ENCODE data around the gene PLXNA4. TPM values are rescaled to one million over a fixed set of nuclear protein-coding genes. Genes with fewer than 3 reads are reported as not detected.

PLXNA4 gene
- total RNA-seq, 1 experiment from 2014 or later = not detected

DNA sequence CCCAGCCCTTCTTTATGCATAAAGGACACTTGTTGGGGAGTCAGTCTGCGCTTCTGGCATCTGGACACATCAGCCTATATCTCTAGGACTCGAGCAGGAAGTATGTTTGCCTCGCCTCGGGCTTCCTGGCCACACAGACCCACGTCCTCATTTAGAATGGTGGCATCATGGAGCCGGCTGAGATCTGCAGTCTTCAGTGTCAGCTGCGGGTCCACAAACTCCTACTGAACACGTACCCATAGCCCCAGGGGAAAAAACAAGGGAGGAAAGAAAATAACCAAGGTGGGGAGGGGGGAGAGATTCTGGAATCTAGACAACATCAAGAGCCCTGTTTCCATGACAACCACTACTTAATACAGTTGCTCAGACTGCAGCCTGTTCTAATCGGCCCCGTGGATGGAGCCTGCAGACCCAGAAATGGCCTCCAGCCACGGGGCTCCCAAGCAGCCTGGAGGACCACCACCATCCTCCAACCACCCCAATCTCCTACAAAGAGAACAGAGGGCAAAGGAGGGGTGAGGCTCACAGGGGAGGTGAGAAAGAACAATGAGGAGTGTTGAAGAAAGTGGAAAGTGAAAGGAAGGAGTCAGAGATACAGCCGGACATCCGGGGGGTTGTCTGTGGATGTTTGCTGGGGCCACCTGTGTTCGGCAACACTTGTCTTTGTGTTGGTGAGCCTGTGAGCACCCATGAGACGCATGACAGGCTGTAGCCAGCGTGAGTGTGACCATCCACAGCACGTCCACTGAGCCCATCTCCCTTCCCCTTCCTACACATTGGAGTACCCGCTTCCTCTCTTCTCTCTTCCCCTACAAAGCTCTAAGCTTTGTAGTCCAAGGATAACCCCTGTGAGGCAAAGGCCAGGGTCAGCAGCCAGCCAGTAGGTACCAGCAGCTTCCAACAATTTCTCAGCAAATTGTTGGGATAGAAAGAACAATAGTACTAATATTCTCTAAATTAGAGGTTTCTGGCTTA lies 141.0 kb downstream of the PLXNA4 start:
- Histone ChIP-seq H2AFZ (ENCODE audit: low read depth, low read length, poor library complexity, severe bottlenecking) (no peak overlapping the region), H3K4me1 (ENCODE audit: control insufficient read depth in 1 of 2, insufficient read depth in 2 of 2, low read length in 2 of 2) (peaks cover 0 to 5% of the 10 kb centered on the region in 2 experiments; a peak in 1 of 4 replicates), H3K9ac (ENCODE audit: low read length) (no peak overlapping the region), H3K9me3 (ENCODE audit: control insufficient read depth in 1 of 2, insufficient read depth in 1 of 2, low read depth in 1 of 2, low read length in 2 of 2) (no peaks in the 10 kb centered on the region), H3K4me2 (ENCODE audit: low read length) (no peak overlapping the region), H3K36me3 (ENCODE audit: control insufficient read depth in 1 of 2, insufficient read depth in 2 of 2, low read length in 2 of 2) (no peaks in the 10 kb centered on the region), H3K27me3 (ENCODE audit: insufficient read depth, low read length) (peaks cover 60% of the 10 kb centered on the region), H3K4me3 (replicated peaks in 1 of 2; ENCODE audit: low read depth in 1 of 2, low read length in 2 of 2) (no peak overlapping the region), H4K20me1 (ENCODE audit: insufficient read depth) (no peaks in the 10 kb centered on the region), H3K27ac (ENCODE audit: low read depth, low read length) (no peak overlapping the region), H3K9me2 (ENCODE audit: insufficient read depth) (no peaks in the 10 kb centered on the region), H3K79me2 (ENCODE audit: insufficient read depth, low read length) (no peaks in the 10 kb centered on the region)
- intact Hi-C loops (cut with micrococcal nuclease) = no loop called here
- no peak for ATAC-seq
- no peak for TF ChIP-seq ZNF274 (IDR thresholded peaks at IDR 0.05; ENCODE audit: low read depth, low read length)
- no peak for DNase-seq (ENCODE audit: low read depth, low spot score)
- BruUV-seq (replicated peaks) = no TSS peak
- ChIA-PET RAD21 (ENCODE audit: low non-redundant PET in 1 of 2, low total read pairs in 2 of 2, uncharacterized antibody in 2 of 2, unreplicated experiment in 2 of 2) (no interaction called here), CTCF (no interaction called here), POLR2A (no interaction called here)

DNA sequence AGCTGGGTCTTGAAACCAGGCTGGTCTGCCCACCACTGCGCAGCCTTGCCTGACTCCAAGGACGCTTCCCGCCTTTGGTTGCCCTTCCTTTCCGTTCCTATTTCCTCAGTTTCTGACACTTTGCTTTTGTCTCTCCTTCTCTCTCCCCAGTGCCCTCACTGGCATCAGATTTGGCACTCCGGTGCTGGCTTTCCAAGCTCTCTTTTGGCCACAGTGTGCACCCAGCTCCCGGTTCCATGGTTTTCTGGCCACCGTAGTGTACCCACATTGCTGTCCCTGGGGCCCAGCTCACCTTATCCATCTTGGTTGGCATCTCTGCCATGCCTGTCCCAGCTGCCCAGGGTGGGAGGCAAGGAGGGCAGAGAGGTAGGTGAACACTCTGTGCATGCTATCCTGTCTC lies 142.2 kb downstream of the PLXNA4 start:
- no peak overlapping the region for H3K27ac ChIP-seq (ENCODE audit: low read depth, low read length)

More for the DNA sequence above, 142.2 kb downstream of the PLXNA4 start:
- no peak overlapping the region for H2AFZ ChIP-seq (ENCODE audit: low read depth, low read length, poor library complexity, severe bottlenecking)
- no peak for DNase-seq (ENCODE audit: low read depth, low spot score)
- no peaks in the 10 kb centered on the region for H3K36me3 ChIP-seq (ENCODE audit: control insufficient read depth in 1 of 2, insufficient read depth in 2 of 2, low read length in 2 of 2)
- no peaks in the 10 kb centered on the region for H3K9me3 ChIP-seq (ENCODE audit: control insufficient read depth in 1 of 2, insufficient read depth in 1 of 2, low read depth in 1 of 2, low read length in 2 of 2)
- intact Hi-C loops (cut with micrococcal nuclease) = no loop called here
- H3K9me2 ChIP-seq (ENCODE audit: insufficient read depth) = no peaks in the 10 kb centered on the region
- no TSS peak for BruUV-seq (replicated peaks)
- no peaks in the 10 kb centered on the region for H4K20me1 ChIP-seq (ENCODE audit: insufficient read depth)
- no peak overlapping the region for H3K4me2 ChIP-seq (ENCODE audit: low read length)
- TF ChIP-seq, protein P1, sequence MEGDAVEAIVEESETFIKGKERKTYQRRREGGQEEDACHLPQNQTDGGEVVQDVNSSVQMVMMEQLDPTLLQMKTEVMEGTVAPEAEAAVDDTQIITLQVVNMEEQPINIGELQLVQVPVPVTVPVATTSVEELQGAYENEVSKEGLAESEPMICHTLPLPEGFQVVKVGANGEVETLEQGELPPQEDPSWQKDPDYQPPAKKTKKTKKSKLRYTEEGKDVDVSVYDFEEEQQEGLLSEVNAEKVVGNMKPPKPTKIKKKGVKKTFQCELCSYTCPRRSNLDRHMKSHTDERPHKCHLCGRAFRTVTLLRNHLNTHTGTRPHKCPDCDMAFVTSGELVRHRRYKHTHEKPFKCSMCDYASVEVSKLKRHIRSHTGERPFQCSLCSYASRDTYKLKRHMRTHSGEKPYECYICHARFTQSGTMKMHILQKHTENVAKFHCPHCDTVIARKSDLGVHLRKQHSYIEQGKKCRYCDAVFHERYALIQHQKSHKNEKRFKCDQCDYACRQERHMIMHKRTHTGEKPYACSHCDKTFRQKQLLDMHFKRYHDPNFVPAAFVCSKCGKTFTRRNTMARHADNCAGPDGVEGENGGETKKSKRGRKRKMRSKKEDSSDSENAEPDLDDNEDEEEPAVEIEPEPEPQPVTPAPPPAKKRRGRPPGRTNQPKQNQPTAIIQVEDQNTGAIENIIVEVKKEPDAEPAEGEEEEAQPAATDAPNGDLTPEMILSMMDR (IDR thresholded peaks at IDR 0.05 in 2 of 3, conservative IDR thresholded peaks at IDR 0.05 in 1 of 3; ENCODE audit: borderline replicate concordance in 1 of 3, insufficient read depth in 1 of 3, low read depth in 2 of 3, low read length in 2 of 3) = no peak
- TF ChIP-seq SIN3A (IDR thresholded peaks at IDR 0.05; ENCODE audit: low read depth) = no peak
- ChIA-PET CTCF (no interaction called here), POLR2A (no interaction called here), RAD21 (ENCODE audit: low non-redundant PET in 1 of 2, low total read pairs in 2 of 2, uncharacterized antibody in 2 of 2, unreplicated experiment in 2 of 2) (no interaction called here)
- H3K27me3 ChIP-seq (ENCODE audit: insufficient read depth, low read length) = peaks cover 66% of the 10 kb centered on the region
- no peak for ATAC-seq
- H3K4me1 ChIP-seq (ENCODE audit: control insufficient read depth in 1 of 2, insufficient read depth in 2 of 2, low read length in 2 of 2) = peaks cover 0 to 5% of the 10 kb centered on the region in 2 experiments; a peak in 1 of 4 replicates
- no peak overlapping the region for H3K9ac ChIP-seq (ENCODE audit: low read length)
- no peak overlapping the region for H3K4me3 ChIP-seq (replicated peaks in 1 of 2; ENCODE audit: low read depth in 1 of 2, low read length in 2 of 2)
- no peaks in the 10 kb centered on the region for H3K79me2 ChIP-seq (ENCODE audit: insufficient read depth, low read length)
